Psoas muscle (tissue), 8 donors: ENCODE measurements around the gene YWHAB. TPM values are rescaled to one million over a fixed set of nuclear protein-coding genes. Genes with fewer than 3 reads are reported as not detected.

ENCODE experiments used
- ATAC-seq, 4 donors: fragments of 200-7000 bp; cut with Tn5 transposase; one replicate each; pipeline ENCODE4 v1.9.1; 2020; ENCODE audit warnings: moderate library complexity in 3 of 4, mild to moderate bottlenecking in 2 of 4
- DNase-seq, 2 donors: peaks; one replicate each; pipeline ENCODE4 v3.0.0-alpha.2; 2020
- H3K27ac ChIP-seq: fragments of 200-600 bp; one replicate; pipeline ENCODE4 v1.8.0; 2022
- H3K27me3 ChIP-seq, 3 donors: fragments of 200-600 bp in 1 of 3; one replicate each; pipeline versions ENCODE4 v1.6.1 to v1.8.0; 2013 to 2022; ENCODE audit warnings: low read length in 2 of 3, mild to moderate bottlenecking in 2 of 3, moderate library complexity in 1 of 3; ENCODE audit not compliant: insufficient read depth in 3 of 3
- H3K36me3 ChIP-seq, 2 donors: fragments of 200-600 bp in 1 of 2; one replicate each; pipeline versions ENCODE4 v1.6.1 to v1.8.0; 2013 to 2022; ENCODE audit warnings: low read depth in 1 of 2, mild to moderate bottlenecking in 1 of 2, moderate library complexity in 1 of 2; ENCODE audit not compliant: insufficient read depth in 1 of 2
- H3K4me1 ChIP-seq: fragments of 200-600 bp; one replicate; pipeline ENCODE4 v1.8.0; 2022
- H3K4me3 ChIP-seq: fragments of 200-600 bp; one replicate; pipeline ENCODE4 v1.8.0; 2022; ENCODE audit warnings: mild to moderate bottlenecking
- H3K9me3 ChIP-seq: fragments of 200-600 bp; one replicate; pipeline ENCODE4 v1.8.0; 2022
- WGBS, 3 donors: extraction: QIAGEN DNeasy Blood & Tissue Kit; methylation state at CpG; one replicate each; pipeline versions ENCODE4 v1.1.6 to v1.1.7; 2013; 5-methylcytosine and 5-hydroxymethylcytosine counted together
- intact Hi-C, 2 donors: fragments of 100-400 bp; cut with DNase I; formaldehyde crosslinking; loops; one replicate each; pipeline versions ENCODE4 v1.11.0 to v1.14.2; 2022
- polyA plus RNA-seq, 3 donors: library from polyadenylated mRNA; stranded (reverse); fragments of 200-250 nt; gene quantifications; one replicate each; pipeline ENCODE4 v1.2.3, GENCODE V29; 2013
- total RNA-seq, 4 donors: library from RNA; stranded (reverse); fragmentation: NEBNext Ultra II Directional in 2 of 4; extraction: Animal tissue kit (Norgen Biotek cat#: 25700) in 2 of 4; gene quantifications; one replicate each; pipeline versions ENCODE4 v1.2.1 to v1.2.4, GENCODE V29; 2021 to 2023
- TF ChIP-seq, protein P1 (sequence below): fragments of 200-600 bp; IDR thresholded peaks from one replicate; pipeline ENCODE4 v1.8.0; 2022; ENCODE audit warnings: antibody characterized with exemption
- donor health status: healthy with polysubstance abuse.
- donor health status: DM: no; HTN: no; CAD: no; lungs with moderate emphysema.
- donor health status: Bipolar disorder and iron deficiency.
- donor health status: healthy.
- donor health status: DM: yes; HTN: yes; CAD: no.
- donor health status: DM: no; HTN: no; CAD: no.
- donor health status: DM: no; HTN: no; CAD: no.
- donor health status: DM: yes; HTN: yes; CAD: no.

Gene YWHAB
- total and polyA plus RNA-seq, 7 donors = 44.2 to 109 (median 87.5) TPM

DNA sequence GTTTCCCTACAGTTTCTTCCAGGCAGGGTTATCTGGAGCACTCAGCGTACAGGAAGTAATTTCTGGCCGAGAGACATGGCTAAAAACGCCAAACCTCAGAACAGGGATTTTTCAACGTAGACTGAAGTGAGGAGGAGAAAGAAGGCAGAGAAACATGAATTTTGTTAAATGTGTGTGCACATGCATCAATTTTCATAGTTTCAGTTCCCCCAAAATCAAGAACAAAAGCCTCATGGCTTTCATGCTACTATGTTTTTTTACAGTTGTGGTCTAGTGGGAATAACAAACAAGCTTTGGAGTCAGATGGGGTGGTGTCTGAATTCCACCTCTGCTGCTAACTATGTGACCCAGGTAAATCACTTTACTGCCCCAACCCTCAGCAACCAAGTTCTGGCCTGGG is 69.8 kb downstream of the YWHAB start:
- DNase-seq (no peak), ATAC-seq (no peak)
- H3K4me1 ChIP-seq = peaks cover 7% of the 10 kb centered on the region
- H3K4me3 ChIP-seq = no peak overlapping the region
- H3K36me3 ChIP-seq = peaks cover 20 to 70% of the 10 kb centered on the region in 2 donors
- no peaks in the 10 kb centered on the region for H3K9me3 ChIP-seq
- no peak overlapping the region for H3K27ac ChIP-seq
- no peaks in the 10 kb centered on the region for H3K27me3 ChIP-seq
- 80 to 86% (median 85%) methylated on average over 4 of the region's 4 CpGs for WGBS, 3 donors
- intact Hi-C loops = no loop called here
- TF ChIP-seq, protein P1, sequence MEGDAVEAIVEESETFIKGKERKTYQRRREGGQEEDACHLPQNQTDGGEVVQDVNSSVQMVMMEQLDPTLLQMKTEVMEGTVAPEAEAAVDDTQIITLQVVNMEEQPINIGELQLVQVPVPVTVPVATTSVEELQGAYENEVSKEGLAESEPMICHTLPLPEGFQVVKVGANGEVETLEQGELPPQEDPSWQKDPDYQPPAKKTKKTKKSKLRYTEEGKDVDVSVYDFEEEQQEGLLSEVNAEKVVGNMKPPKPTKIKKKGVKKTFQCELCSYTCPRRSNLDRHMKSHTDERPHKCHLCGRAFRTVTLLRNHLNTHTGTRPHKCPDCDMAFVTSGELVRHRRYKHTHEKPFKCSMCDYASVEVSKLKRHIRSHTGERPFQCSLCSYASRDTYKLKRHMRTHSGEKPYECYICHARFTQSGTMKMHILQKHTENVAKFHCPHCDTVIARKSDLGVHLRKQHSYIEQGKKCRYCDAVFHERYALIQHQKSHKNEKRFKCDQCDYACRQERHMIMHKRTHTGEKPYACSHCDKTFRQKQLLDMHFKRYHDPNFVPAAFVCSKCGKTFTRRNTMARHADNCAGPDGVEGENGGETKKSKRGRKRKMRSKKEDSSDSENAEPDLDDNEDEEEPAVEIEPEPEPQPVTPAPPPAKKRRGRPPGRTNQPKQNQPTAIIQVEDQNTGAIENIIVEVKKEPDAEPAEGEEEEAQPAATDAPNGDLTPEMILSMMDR = no peak

DNA sequence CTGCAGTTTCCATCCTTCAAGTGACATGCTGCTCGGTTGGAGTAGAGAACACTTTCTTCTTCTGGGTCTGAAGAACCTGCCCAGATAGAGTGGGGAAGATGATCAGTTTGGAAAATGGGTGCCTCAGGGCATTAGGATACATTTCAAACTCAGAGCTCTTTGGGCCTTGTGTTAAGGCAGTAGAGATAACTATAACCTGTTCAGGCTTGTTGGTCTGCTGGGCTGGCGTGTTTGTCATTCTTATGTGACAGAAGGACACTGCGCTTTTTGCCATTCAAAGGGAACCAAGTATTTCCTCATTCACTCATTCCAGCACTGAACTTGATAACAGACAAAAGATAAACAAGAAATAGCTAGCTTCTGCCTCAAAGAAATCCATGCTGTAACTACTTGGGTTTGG is 70.9 kb downstream of the YWHAB start:
- H3K4me1 ChIP-seq = peaks cover 12% of the 10 kb centered on the region
- H3K9me3 ChIP-seq = no peaks in the 10 kb centered on the region
- no peaks in the 10 kb centered on the region for H3K27me3 ChIP-seq
- WGBS, 3 donors = 92 to 95% (median 94%) methylated on average over 3 of the region's 3 CpGs
- TF ChIP-seq, protein P1 = no peak
- H3K36me3 ChIP-seq = peaks cover 15 to 59% of the 10 kb centered on the region in 2 donors
- DNase-seq (no peak), ATAC-seq (no peak)
- no peak overlapping the region for H3K27ac ChIP-seq
- no peak overlapping the region for H3K4me3 ChIP-seq
- intact Hi-C loops = no loop called here

Other genes with a start within 250 kb of the YWHAB start
- gene ADA, start 234.0 kb upstream of the YWHAB start, total RNA-seq = 1 to 10 TPM; 3.3 to 4.9 (median 4.0) TPM
- gene ADA, start 234.0 kb upstream of the YWHAB start, polyA plus RNA-seq = 1 to 10 TPM; 3.5 to 5.8 (median 4.2) TPM
- 10 to 100 TPM in 2 of 4 donors, 1 to 10 TPM in 2; 4.2 to 20.9 (median 9.9) TPM for gene CCN5, start 170.3 kb upstream of the YWHAB start, total RNA-seq
- 10 to 100 TPM in 1 of 3 donors, 1 to 10 TPM in 2; 3.3 to 14.8 (median 5.1) TPM for gene CCN5, start 170.3 kb upstream of the YWHAB start, polyA plus RNA-seq
- gene KCNK15, start 139.8 kb upstream of the YWHAB start, total RNA-seq = under 1 TPM; 0.11 to 0.79 (median 0.32) TPM
- under 1 TPM in 2 of 3 donors, not detected in 1; 0.08 to 0.23 TPM for gene KCNK15, start 139.8 kb upstream of the YWHAB start, polyA plus RNA-seq
- under 1 TPM; 0.16 to 0.73 (median 0.39) TPM for gene RIMS4, start 75.2 kb upstream of the YWHAB start, total RNA-seq
- gene RIMS4, start 75.2 kb upstream of the YWHAB start, polyA plus RNA-seq = under 1 TPM; 0.01 to 0.10 (median 0.06) TPM
- gene PABPC1L, start 24.4 kb downstream of the YWHAB start, total RNA-seq = 1 to 10 TPM; 1.5 to 2.8 (median 2.1) TPM
- 1 to 10 TPM; 1.0 to 2.4 (median 1.8) TPM for gene PABPC1L, start 24.4 kb downstream of the YWHAB start, polyA plus RNA-seq
- 10 to 100 TPM in 3 of 4 donors, 1 to 10 TPM in 1; 9.6 to 18.3 (median 14.5) TPM for gene TOMM34, start 74.7 kb downstream of the YWHAB start, total RNA-seq
- gene TOMM34, start 74.7 kb downstream of the YWHAB start, polyA plus RNA-seq = 10 to 100 TPM; 10.4 to 38.0 (median 17.6) TPM
- gene STK4, start 80.8 kb downstream of the YWHAB start, total RNA-seq = 1 to 10 TPM; 5.1 to 8.6 (median 7.3) TPM
- gene STK4, start 80.8 kb downstream of the YWHAB start, polyA plus RNA-seq = 1 to 10 TPM; 2.4 to 5.6 (median 4.0) TPM
- gene KCNS1, start 215.4 kb downstream of the YWHAB start, total RNA-seq = not detected
- under 1 TPM in 1 of 3 donors, not detected in 2; under 0.01 TPM for gene KCNS1, start 215.4 kb downstream of the YWHAB start, polyA plus RNA-seq
- gene WFDC5, start 229.5 kb downstream of the YWHAB start, total RNA-seq = not detected
- not detected for gene WFDC5, start 229.5 kb downstream of the YWHAB start, polyA plus RNA-seq
- not detected for gene WFDC12, start 238.8 kb downstream of the YWHAB start, total RNA-seq
- not detected for gene WFDC12, start 238.8 kb downstream of the YWHAB start, polyA plus RNA-seq